Fibroblast of lung (primary cell): ENCODE results near the gene ANKRD24. TPM values are rescaled to one million over a fixed set of nuclear protein-coding genes. Genes with fewer than 3 reads are reported as not detected.
"Not testable (repeated sequence)": the region's sequence is repeated elsewhere in the genome, so short reads cannot be mapped to it uniquely, and the experiment has no call there.

Source experiments
- DNase-seq, 2 donors: peaks; one replicate each; pipeline versions ENCODE4 v3.0.0 to v3.0.0-alpha.2; 2010; ENCODE audit warnings: low read depth in 2 of 2
- H2AFZ ChIP-seq: 2 replicates; pipeline ENCODE4 v1.5.1; 2012; ENCODE audit warnings: low read length, control low read depth, inconsistent platforms
- H3K27ac ChIP-seq: 2 replicates; pipeline ENCODE4 v1.5.1; 2011; ENCODE audit warnings: low read length, control low read depth; ENCODE audit not compliant: insufficient read depth
- H3K27me3 ChIP-seq: 2 replicates; pipeline ENCODE4 v1.5.1; 2011; ENCODE audit warnings: mild to moderate bottlenecking, low read length; ENCODE audit not compliant: control insufficient read depth, insufficient read depth
- H3K36me3 ChIP-seq: 2 replicates; pipeline ENCODE4 v1.5.1; 2011; ENCODE audit warnings: low read length; ENCODE audit not compliant: control insufficient read depth, insufficient read depth
- H3K4me1 ChIP-seq: 2 replicates; pipeline ENCODE4 v1.5.1; 2011; ENCODE audit warnings: low read length; ENCODE audit not compliant: control insufficient read depth, insufficient read depth; ENCODE audit errors: extremely low read depth
- H3K4me2 ChIP-seq: 2 replicates; pipeline ENCODE4 v1.5.1; 2011; ENCODE audit warnings: low read length, control low read depth; ENCODE audit not compliant: insufficient read depth; ENCODE audit errors: extremely low read depth
- H3K4me3 ChIP-seq, 4 experiments: fragments of 200-600 bp in 1 of 4; sonication (generic) in 1 of 4; replicated peaks in 1 of 4; 2 replicates each; pipeline ENCODE4 v1.5.1; 2011 to 2016; ENCODE audit warnings: low read length in 4 of 4, low read depth in 3 of 4, mild to moderate bottlenecking in 3 of 4, control low read depth in 2 of 4, inconsistent platforms in 1 of 4, mixed read lengths in 1 of 4; ENCODE audit not compliant: insufficient read depth in 1 of 4; ENCODE audit errors: control extremely low read depth in 1 of 4
- H3K79me2 ChIP-seq: 2 replicates; pipeline ENCODE4 v1.5.1; 2012; ENCODE audit warnings: mild to moderate bottlenecking, low read length, inconsistent platforms; ENCODE audit not compliant: control insufficient read depth, insufficient read depth
- H3K9ac ChIP-seq: 2 replicates; pipeline ENCODE4 v1.5.1; 2011; ENCODE audit warnings: mild to moderate bottlenecking, low read length, control low read depth; ENCODE audit not compliant: insufficient read depth
- H3K9me3 ChIP-seq: 2 replicates; pipeline ENCODE4 v1.5.1; 2012; ENCODE audit warnings: low read depth, low read length; ENCODE audit not compliant: control insufficient read depth, insufficient read depth
- H4K20me1 ChIP-seq: 2 replicates; pipeline ENCODE4 v1.5.1; 2011; ENCODE audit warnings: low read length; ENCODE audit not compliant: control insufficient read depth, insufficient read depth; ENCODE audit errors: extremely low read depth
- CTCF ChIP-seq, 2 donors: IDR thresholded peaks in 1 of 2; conservative IDR thresholded peaks in 1 of 2; 1 replicate in 1 of 2; 2 replicates in 1 of 2; pipeline ENCODE4 v1.5.1; 2011 to 2012; ENCODE audit warnings: low read length in 2 of 2, control low read depth in 1 of 2, inconsistent platforms in 1 of 2, low read depth in 1 of 2, mild to moderate bottlenecking in 1 of 2
- EZH2 ChIP-seq: IDR thresholded peaks from 2 replicates; pipeline ENCODE4 v1.5.1; 2012; ENCODE audit warnings: low read length, control low read depth, mild to moderate bottlenecking; ENCODE audit errors: missing control alignments
- polyA plus RNA-seq, 2 donors: library from polyadenylated mRNA; depleted of rRNA in 1 of 2; stranded (reverse) in 1 of 2; unstranded in 1 of 2; fragments of >200 nt; gene quantifications; 2 replicates each; pipeline ENCODE4 v1.2.1, GENCODE V29; 2011 to 2012; ENCODE audit warnings: missing spikeins in 1 of 2
- total RNA-seq: library from RNA; depleted of rRNA; stranded (reverse); fragments of >200 nt; gene quantifications from 2 replicates; pipeline ENCODE4 v1.2.1, GENCODE V29; 2014

Gene ANKRD24
- total and polyA plus RNA-seq, 2 donors (not counting 1 experiment from before 2014, with no cell fraction given) = 0.14 to 2.3 TPM

GRCh38 chr19:4154571-4155312, 27.7 kb upstream of the ANKRD24 start:
- H3K9me3 ChIP-seq = no peaks in the 10 kb centered on the region
- H3K4me1 ChIP-seq = no peaks in the 10 kb centered on the region
- no peak overlapping the region for H3K4me2 ChIP-seq
- H2AFZ ChIP-seq = no peak overlapping the region
- H4K20me1 ChIP-seq = no peaks in the 10 kb centered on the region
- H3K36me3 ChIP-seq = no peaks in the 10 kb centered on the region
- no peak overlapping the region for H3K4me3 ChIP-seq
- no peak overlapping the region for H3K9ac ChIP-seq
- peaks cover 3% of the 10 kb centered on the region for H3K27me3 ChIP-seq
- no peaks in the 10 kb centered on the region for H3K79me2 ChIP-seq
- no peak overlapping the region for H3K27ac ChIP-seq
- DNase-seq = no peak
- no peak for TF ChIP-seq EZH2
- TF ChIP-seq CTCF (conservative IDR thresholded peaks at IDR 0.05 in 1 of 2, IDR thresholded peaks at IDR 0.05 in 1 of 2; ENCODE audit: low read depth in 1 of 2, low read length in 2 of 2) = no peak

GRCh38 chr19:4157164-4157563, 25.3 kb upstream of the ANKRD24 start:
- Histone ChIP-seq H3K4me3 (no peak overlapping the region), H3K4me1 (no peaks in the 10 kb centered on the region), H3K36me3 (no peaks in the 10 kb centered on the region), H4K20me1 (no peaks in the 10 kb centered on the region), H2AFZ (no peak overlapping the region), H3K79me2 (no peaks in the 10 kb centered on the region), H3K27me3 (peaks cover 3% of the 10 kb centered on the region), H3K4me2 (no peak overlapping the region), H3K9me3 (no peaks in the 10 kb centered on the region), H3K27ac (no peak overlapping the region), H3K9ac (no peak overlapping the region)
- DNase-seq = no peak
- TF ChIP-seq CTCF (conservative IDR thresholded peaks at IDR 0.05 in 1 of 2, IDR thresholded peaks at IDR 0.05 in 1 of 2; ENCODE audit: low read depth in 1 of 2, low read length in 2 of 2) (no peak), EZH2 (no peak)

GRCh38 chr19:4157971-4158370, 24.5 kb upstream of the ANKRD24 start:
- H3K9ac ChIP-seq = not testable (repeated sequence)

More at GRCh38 chr19:4157971-4158370, 24.5 kb upstream of the ANKRD24 start:
- not testable (repeated sequence) for H3K4me2 ChIP-seq, H2AFZ ChIP-seq, H3K4me1 ChIP-seq, H3K36me3 ChIP-seq, DNase-seq, H3K79me2 ChIP-seq, H3K27ac ChIP-seq, H3K9me3 ChIP-seq, H3K4me3 ChIP-seq, H3K27me3 ChIP-seq, H4K20me1 ChIP-seq
